Cardiac muscle cell (in vitro differentiated cells and primary cell): Measurements from ENCODE around the gene HSPB1. TPM values are rescaled to one million over a fixed set of nuclear protein-coding genes. Genes with fewer than 3 reads are reported as not detected.

Experiments
- DNase-seq, 2 donors: peaks; one replicate each; pipeline versions ENCODE4 v3.0.0 to v3.0.0-alpha.2; 2010 to 2017; ENCODE audit warnings: low read depth in 1 of 2, low spot score in 1 of 2
- H3K27ac ChIP-seq: fragments of 200-600 bp; sonication (generic); 2 replicates; pipeline ENCODE4 v1.5.1; 2016
- H3K27me3 ChIP-seq: fragments of 200-600 bp; sonication (generic); 2 replicates; pipeline ENCODE4 v1.6.0; 2016; ENCODE audit warnings: control low read depth
- H3K36me3 ChIP-seq: fragments of 200-600 bp; sonication (generic); 2 replicates; pipeline ENCODE4 v1.5.1; 2016; ENCODE audit warnings: control low read depth
- H3K4me1 ChIP-seq: fragments of 200-600 bp; sonication (generic); 2 replicates; pipeline ENCODE4 v1.8.1; 2017; ENCODE audit warnings: low read depth, mild to moderate bottlenecking, mixed run types
- H3K4me3 ChIP-seq: fragments of 200-600 bp; sonication (generic); 2 replicates; pipeline ENCODE4 v1.5.1; 2016; ENCODE audit warnings: mild to moderate bottlenecking
- H3K9me3 ChIP-seq: fragments of 200-600 bp; sonication (generic); 2 replicates; pipeline ENCODE4 v1.5.1; 2017; ENCODE audit warnings: low read depth, mild to moderate bottlenecking, control low read depth
- CTCF ChIP-seq: IDR thresholded peaks from 2 replicates; pipeline ENCODE4 v1.5.1; 2012; ENCODE audit warnings: low read depth, mild to moderate bottlenecking, low read length
- polyA plus RNA-seq: library from polyadenylated mRNA; unstranded; fragments of >200 nt; fragmentation: Nextera tagmentation; extraction: Ambion mirVana; gene quantifications from 2 replicates; pipeline ENCODE4 v1.2.1, GENCODE V29; 2016
- total RNA-seq: library from RNA; depleted of rRNA; stranded (reverse); fragments of >200 nt; gene quantifications from 2 replicates; pipeline ENCODE4 v1.2.3, GENCODE V29; 2016

HSPB1 gene
- total and polyA plus RNA-seq, 2 experiments from 2014 or later, result 1,267 to 3,793 TPM

- Histone ChIP-seq H3K27ac (peak overlapping the region; percentile 74), H3K4me3 (peak overlapping the region; percentile 50), H3K27me3 (no peaks in the 10 kb centered on the region), H3K4me1 (peaks cover 12% of the 10 kb centered on the region), H3K36me3 (no peaks in the 10 kb centered on the region), H3K9me3 (no peaks in the 10 kb centered on the region)
- TF ChIP-seq CTCF, result no peak
- DNase-seq, result peak; percentile 98
Observed at GRCh38 chr7:76317782-76318487, 15.5 kb downstream of the HSPB1 start.

GRCh38 chr7:76318488-76319353, 16.2 kb downstream of the HSPB1 start:
- peak; percentile 56 to 88 for DNase-seq
- H3K4me1 ChIP-seq, result peaks cover 12% of the 10 kb centered on the region
- H3K36me3 ChIP-seq, result no peaks in the 10 kb centered on the region
- peak overlapping the region; percentile 74 for H3K27ac ChIP-seq
- H3K27me3 ChIP-seq, result no peaks in the 10 kb centered on the region
- peak overlapping the region; percentile 50 for H3K4me3 ChIP-seq
- no peaks in the 10 kb centered on the region for H3K9me3 ChIP-seq
- peak; percentile 35 for TF ChIP-seq CTCF

DNA sequence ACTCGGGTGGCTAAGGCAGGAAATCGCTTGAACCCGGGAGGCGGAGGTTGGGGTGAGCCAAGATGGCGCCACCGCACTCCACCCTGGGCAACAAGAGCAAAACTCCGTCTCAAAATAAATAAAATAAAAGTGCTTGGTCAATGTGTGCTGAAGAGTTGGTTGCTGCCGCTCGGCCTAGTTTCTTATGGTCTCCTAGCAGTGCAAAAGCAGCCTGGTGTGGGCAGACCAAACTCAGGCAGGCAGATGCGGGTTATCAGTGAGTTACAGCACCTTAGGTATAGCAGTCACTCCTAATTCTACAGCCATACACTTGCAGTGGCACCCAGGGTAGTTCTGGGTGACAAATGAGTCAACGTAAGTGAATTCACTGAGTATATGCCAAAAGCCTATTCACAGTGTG, 22.6 kb downstream of the HSPB1 start:
- Histone ChIP-seq H3K36me3 (peaks cover 13% of the 10 kb centered on the region), H3K9me3 (no peaks in the 10 kb centered on the region), H3K27ac (no peak overlapping the region), H3K4me1 (peaks cover 13% of the 10 kb centered on the region), H3K4me3 (no peak overlapping the region), H3K27me3 (no peaks in the 10 kb centered on the region)
- TF ChIP-seq CTCF, result no peak
- no peak for DNase-seq

- H3K27ac ChIP-seq, result no peak overlapping the region
- H3K27me3 ChIP-seq, result no peaks in the 10 kb centered on the region
- no peak overlapping the region for H3K4me3 ChIP-seq
- TF ChIP-seq CTCF, result no peak
- peaks cover 16% of the 10 kb centered on the region for H3K4me1 ChIP-seq
- DNase-seq, result no peak
- H3K36me3 ChIP-seq, result peaks cover 13% of the 10 kb centered on the region
- H3K9me3 ChIP-seq, result no peaks in the 10 kb centered on the region
Observed at GRCh38 chr7:76325811-76326210, 23.3 kb downstream of the HSPB1 start.

GRCh38 chr7:76326646-76327233, 24.3 kb downstream of the HSPB1 start:
- Histone ChIP-seq H3K4me1 (peaks cover 20% of the 10 kb centered on the region), H3K4me3 (no peak overlapping the region), H3K36me3 (peaks cover 13% of the 10 kb centered on the region), H3K27ac (peak overlapping the region; percentile 38), H3K27me3 (no peaks in the 10 kb centered on the region), H3K9me3 (no peaks in the 10 kb centered on the region)
- no peak for TF ChIP-seq CTCF
- peak in 1 of 2 donors; percentile 83 for DNase-seq
